Retinal pigment epithelial cell (primary cell): ENCODE data around the gene TBC1D21.

Experiments
- DNase-seq: peaks from one replicate; pipeline ENCODE4 v3.0.0-alpha.2; 2010; ENCODE audit warnings: low read depth
- H3K4me3 ChIP-seq: 2 replicates; pipeline ENCODE4 v1.5.1; 2011; ENCODE audit warnings: mild to moderate bottlenecking, low read length, control low read depth, moderate library complexity
- TF ChIP-seq, protein P1 (sequence below): conservative IDR thresholded peaks from 2 replicates; pipeline ENCODE4 v1.5.1; 2011; ENCODE audit warnings: low read depth, low read length, control low read depth, inconsistent platforms

Gene TBC1D21

DNA sequence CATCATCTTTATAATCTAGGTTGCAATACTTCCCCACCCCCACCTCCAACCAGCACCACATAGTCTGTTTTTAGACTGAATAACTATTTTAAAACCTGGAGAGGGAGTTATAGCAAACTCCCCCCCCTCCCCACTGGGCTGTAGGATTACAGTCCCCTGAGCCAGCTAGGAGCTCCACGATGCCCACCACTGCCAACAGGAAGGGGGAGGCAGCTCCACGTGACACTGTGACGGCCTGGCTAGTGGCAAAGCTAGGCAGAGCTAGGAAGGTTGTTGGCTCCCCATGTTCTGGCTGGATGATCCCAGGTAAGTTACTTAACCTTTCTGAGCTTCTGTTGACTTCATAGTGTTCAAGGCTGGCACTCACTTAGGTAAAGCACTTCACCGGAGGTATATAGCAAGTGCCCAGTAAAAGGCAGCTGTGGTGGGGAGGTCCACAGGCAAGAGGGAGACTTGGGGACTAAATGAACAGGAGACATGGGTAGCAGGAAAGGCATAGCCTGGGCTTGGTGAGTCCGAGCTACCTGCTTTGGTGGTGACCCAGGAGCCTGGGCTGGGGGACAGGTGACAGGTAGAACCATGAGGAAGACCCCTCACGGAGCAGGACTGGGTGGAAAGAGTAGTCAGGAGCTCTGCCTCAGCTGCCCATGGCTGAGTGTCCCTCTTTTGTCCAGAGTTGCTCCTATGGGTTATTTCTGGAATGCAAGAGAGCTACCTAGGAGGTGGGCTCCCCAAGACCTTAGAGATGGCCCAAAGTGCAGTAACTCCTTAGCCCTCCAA is 4.0 kb upstream of the TBC1D21 start:
- DNase-seq = no peak
- TF ChIP-seq, protein P1, sequence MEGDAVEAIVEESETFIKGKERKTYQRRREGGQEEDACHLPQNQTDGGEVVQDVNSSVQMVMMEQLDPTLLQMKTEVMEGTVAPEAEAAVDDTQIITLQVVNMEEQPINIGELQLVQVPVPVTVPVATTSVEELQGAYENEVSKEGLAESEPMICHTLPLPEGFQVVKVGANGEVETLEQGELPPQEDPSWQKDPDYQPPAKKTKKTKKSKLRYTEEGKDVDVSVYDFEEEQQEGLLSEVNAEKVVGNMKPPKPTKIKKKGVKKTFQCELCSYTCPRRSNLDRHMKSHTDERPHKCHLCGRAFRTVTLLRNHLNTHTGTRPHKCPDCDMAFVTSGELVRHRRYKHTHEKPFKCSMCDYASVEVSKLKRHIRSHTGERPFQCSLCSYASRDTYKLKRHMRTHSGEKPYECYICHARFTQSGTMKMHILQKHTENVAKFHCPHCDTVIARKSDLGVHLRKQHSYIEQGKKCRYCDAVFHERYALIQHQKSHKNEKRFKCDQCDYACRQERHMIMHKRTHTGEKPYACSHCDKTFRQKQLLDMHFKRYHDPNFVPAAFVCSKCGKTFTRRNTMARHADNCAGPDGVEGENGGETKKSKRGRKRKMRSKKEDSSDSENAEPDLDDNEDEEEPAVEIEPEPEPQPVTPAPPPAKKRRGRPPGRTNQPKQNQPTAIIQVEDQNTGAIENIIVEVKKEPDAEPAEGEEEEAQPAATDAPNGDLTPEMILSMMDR = no peak
- no peak overlapping the region for H3K4me3 ChIP-seq

DNA sequence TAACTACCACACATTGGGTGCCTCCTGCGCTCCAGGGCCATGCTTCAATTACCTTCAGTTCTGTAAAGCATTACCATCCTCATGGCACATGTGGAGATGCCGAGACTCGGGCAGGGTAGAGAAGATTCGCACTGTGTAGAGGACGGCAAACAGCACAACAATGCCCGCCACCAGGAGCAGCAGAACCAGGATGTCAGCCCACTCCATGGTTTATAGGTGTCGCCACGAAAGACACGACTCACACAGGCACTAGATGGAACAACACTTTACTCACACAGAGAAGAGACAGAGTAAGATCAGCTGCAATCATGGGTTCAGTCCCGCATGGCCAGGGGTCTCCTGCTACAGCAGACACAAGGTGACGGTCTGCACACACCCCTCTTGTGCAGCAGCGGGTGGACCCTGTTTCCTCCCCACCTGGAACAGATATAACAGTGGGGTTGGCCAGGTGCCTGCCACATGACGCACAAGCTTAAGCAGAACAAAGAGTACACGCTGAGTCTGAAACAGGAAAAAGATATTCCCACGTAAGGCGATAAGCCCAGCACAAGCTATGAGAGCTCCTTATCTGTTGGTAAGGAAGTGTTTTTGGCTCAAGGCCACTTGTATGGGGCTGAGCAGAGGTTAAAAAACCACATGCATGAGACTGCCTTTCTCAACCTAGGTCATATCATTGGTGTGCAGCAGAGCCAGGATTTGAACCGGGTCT is 2.5 kb upstream of the TBC1D21 start:
- TF ChIP-seq, protein P1 = no peak
- DNase-seq = peak; percentile 21
- H3K4me3 ChIP-seq = no peak overlapping the region

DNA sequence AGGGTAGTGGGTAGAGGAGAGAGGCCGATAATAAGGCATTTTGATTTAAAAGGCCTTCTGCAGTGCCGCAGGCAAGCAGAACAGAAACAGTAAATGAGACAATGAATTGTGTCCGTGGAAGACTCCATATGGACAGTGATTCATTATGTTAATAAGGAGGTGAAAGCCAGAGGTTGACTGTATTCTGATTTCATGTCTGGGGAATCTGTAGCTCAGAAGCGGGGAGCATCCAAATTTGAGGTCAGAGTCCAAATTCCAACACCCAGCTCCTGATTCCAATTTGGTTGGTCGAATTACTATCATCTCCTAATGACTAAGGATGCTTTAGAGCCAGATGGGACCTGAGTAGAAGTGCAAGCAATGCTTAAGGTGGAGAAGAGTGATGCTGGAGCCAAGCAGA is 1.0 kb upstream of the TBC1D21 start:
- no peak overlapping the region for H3K4me3 ChIP-seq
- TF ChIP-seq, protein P1 = no peak
- DNase-seq = no peak

DNA sequence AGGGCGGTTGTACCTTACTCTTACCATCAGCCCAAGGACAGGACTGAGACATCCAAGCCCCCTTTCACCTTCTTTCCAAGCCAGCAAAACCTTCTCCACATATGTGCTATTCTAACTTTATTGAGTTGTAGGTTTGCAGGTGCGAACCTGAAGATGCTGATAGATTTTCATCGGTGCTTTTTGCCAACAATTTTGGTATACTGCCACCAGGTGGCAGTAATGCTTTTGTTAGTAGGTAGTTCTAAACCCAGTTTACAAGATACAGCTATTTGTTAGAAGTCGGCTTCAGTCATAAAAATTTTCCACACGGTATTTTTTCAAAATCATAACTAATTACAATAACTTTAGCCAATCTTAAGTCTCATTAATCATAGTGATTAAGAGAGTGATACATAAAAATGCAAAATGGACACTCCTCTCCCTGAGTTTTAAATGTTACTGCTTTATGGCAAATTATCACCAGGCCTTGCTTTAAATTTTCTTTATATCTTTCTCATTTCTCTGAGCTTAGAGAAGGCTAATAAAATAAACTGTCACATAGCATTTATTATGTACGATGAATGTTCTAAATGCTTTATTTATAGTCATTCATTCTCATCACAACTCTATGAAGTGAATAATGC is 636 bp downstream of the TBC1D21 start:
- no peak overlapping the region for H3K4me3 ChIP-seq
- TF ChIP-seq, protein P1 = peak; percentile 67
- peak; percentile 18 for DNase-seq

DNA sequence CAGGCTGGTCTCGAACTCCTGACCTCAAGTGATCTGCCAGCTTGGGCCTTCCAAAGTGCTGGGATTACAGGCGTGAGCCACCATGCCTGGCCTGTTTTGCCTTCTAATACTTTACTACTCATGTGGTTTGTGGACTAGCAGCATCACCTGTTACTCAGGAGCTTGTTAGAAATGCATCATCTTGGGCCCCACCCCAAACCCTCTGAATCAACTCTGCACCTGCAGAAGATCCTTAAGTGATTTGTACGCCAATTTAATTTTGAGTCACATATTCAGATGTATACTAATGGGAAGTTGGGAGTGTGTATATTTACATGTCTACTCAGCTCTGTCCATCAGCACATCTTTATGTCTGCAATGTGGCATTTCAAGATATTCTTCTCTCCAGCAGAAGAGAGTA is 6.1 kb downstream of the TBC1D21 start:
- H3K4me3 ChIP-seq = no peak overlapping the region
- TF ChIP-seq, protein P1 = no peak
- DNase-seq = no peak

DNA sequence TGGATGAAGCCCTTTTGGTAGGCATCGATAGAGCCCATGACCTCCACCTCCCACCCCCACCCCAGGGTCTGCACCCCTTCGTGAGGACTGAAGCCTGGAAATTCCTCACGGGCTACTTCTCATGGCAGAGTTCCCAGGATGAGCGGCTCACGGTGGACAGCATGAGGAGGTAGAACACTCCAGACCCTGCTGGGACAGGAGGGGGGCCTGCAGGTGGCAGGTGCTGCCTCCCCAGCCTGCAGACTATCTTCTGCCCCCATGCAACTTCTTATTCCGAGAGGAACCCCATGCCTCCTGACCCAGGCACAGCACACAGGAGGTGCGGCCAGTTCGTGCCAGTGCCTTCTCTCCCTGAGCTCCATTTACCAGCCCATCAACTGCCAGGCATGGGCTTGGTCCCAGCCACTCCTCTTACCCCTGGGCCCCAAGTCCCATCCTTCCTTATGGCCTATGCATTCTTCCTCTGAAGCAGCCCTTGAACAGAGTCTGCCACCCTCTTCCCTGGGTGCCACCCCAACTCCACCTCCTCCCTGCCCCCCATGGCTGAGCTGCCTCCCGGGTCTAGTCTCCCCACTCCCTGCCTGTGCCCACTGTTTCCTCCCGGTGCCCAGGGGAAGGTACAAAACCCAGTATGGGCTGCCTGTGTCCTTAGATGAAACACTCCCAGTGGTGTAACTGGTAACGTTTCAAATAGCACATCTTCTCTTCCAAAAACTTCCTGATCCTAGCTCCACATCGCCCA is 8.4 kb downstream of the TBC1D21 start:
- no peak for DNase-seq
- TF ChIP-seq, protein P1 = no peak
- no peak overlapping the region for H3K4me3 ChIP-seq
